WTC11 (cell line): ENCODE data around the gene CCDC88A. TPM values are rescaled to one million over a fixed set of nuclear protein-coding genes. Genes with fewer than 3 reads are reported as not detected.

Experiments
- ATF1 ChIP-seq: sonication (generic); formaldehyde crosslinking; IDR thresholded peaks from 2 replicates; pipeline ENCODE4 v1.8.1; 2023; ENCODE audit warnings: mild to moderate bottlenecking, moderate library complexity, missing genetic modification reagents
- ETV6 ChIP-seq: sonication (generic); formaldehyde crosslinking; IDR thresholded peaks from 2 replicates; pipeline ENCODE4 v1.8.1; 2022; ENCODE audit warnings: mild to moderate bottlenecking, missing genetic modification reagents
- FOXJ3 ChIP-seq: sonication (generic); formaldehyde crosslinking; IDR thresholded peaks from 2 replicates; pipeline ENCODE4 v1.9.0; 2021; ENCODE audit warnings: missing genetic modification reagents, mild to moderate bottlenecking, borderline replicate concordance
- GABPB1 ChIP-seq: sonication (generic); formaldehyde crosslinking; IDR thresholded peaks from 2 replicates; pipeline ENCODE4 v1.8.1; 2023; ENCODE audit warnings: mild to moderate bottlenecking, missing genetic modification reagents
- GTF2I ChIP-seq: fragments of 250-450 bp; sonication (Bioruptor Pico); conservative IDR thresholded peaks from 2 replicates; pipeline ENCODE4 v1.4.0; 2021; ENCODE audit warnings: mild to moderate bottlenecking
- HMGA2 ChIP-seq: fragments of 250-450 bp; sonication (Bioruptor Pico); IDR thresholded peaks from 2 replicates; pipeline ENCODE4 v1.4.0; 2021; ENCODE audit warnings: mild to moderate bottlenecking, moderate library complexity
- IRF2 ChIP-seq: sonication (generic); formaldehyde crosslinking; IDR thresholded peaks from 2 replicates; pipeline ENCODE4 v1.8.0; 2022; ENCODE audit warnings: low read depth, missing genetic modification reagents, borderline replicate concordance
- MYBL2 ChIP-seq: sonication (generic); formaldehyde crosslinking; IDR thresholded peaks from 2 replicates; pipeline ENCODE4 v1.8.1; 2023; ENCODE audit warnings: mild to moderate bottlenecking, moderate library complexity, missing genetic modification reagents
- NFE2L1 ChIP-seq: sonication (generic); formaldehyde crosslinking; IDR thresholded peaks from 2 replicates; pipeline ENCODE4 v1.8.1; 2023; ENCODE audit warnings: missing genetic modification reagents
- NFYB ChIP-seq: sonication (generic); formaldehyde crosslinking; conservative IDR thresholded peaks from 2 replicates; pipeline ENCODE4 v1.8.0; 2022; ENCODE audit warnings: low read depth, missing genetic modification reagents
- NR3C1 ChIP-seq: sonication (generic); formaldehyde crosslinking; conservative IDR thresholded peaks from 2 replicates; pipeline ENCODE4 v1.8.1; 2023; ENCODE audit warnings: low read depth, mild to moderate bottlenecking, missing genetic modification reagents
- PRRX2 ChIP-seq: fragments of 250-450 bp; sonication (Bioruptor Pico); IDR thresholded peaks from 2 replicates; pipeline ENCODE4 v1.8.0; 2021; ENCODE audit warnings: mild to moderate bottlenecking
- SMAD3 ChIP-seq: sonication (generic); formaldehyde crosslinking; IDR thresholded peaks from 2 replicates; pipeline ENCODE4 v1.8.0; 2022; ENCODE audit warnings: missing genetic modification reagents, mild to moderate bottlenecking, borderline replicate concordance
- SOX15 ChIP-seq: fragments of 250-450 bp; sonication (Bioruptor Pico); IDR thresholded peaks from 2 replicates; pipeline ENCODE4 v1.9.0; 2021; ENCODE audit warnings: mild to moderate bottlenecking
- TEAD1 ChIP-seq: sonication (generic); formaldehyde crosslinking; IDR thresholded peaks from 2 replicates; pipeline ENCODE4 v1.8.0; 2022; ENCODE audit warnings: mild to moderate bottlenecking, missing genetic modification reagents
- TP53 ChIP-seq: sonication (generic); formaldehyde crosslinking; IDR thresholded peaks from 2 replicates; pipeline ENCODE4 v1.8.1; 2023; ENCODE audit warnings: mild to moderate bottlenecking, missing genetic modification reagents
- ZNF121 ChIP-seq: sonication (generic); formaldehyde crosslinking; IDR thresholded peaks from 2 replicates; pipeline ENCODE4 v1.8.0; 2023; ENCODE audit warnings: missing genetic modification reagents
- ZNF219 ChIP-seq: sonication (generic); formaldehyde crosslinking; IDR thresholded peaks from 2 replicates; pipeline ENCODE4 v1.8.0; 2023; ENCODE audit warnings: missing genetic modification reagents, mild to moderate bottlenecking, borderline replicate concordance
- ZNF263 ChIP-seq: sonication (generic); formaldehyde crosslinking; IDR thresholded peaks from 2 replicates; pipeline ENCODE4 v1.8.1; 2022; ENCODE audit warnings: low read depth, mild to moderate bottlenecking, moderate library complexity, missing genetic modification reagents
- total RNA-seq: library from RNA; stranded (reverse); gene quantifications from 3 replicates; pipeline ENCODE4 v1.2.3, GENCODE V29; 2021
- TF ChIP-seq, protein P1 (sequence below): sonication (generic); formaldehyde crosslinking; IDR thresholded peaks from 2 replicates; pipeline ENCODE4 v1.8.1; 2023; ENCODE audit warnings: mild to moderate bottlenecking, missing genetic modification reagents
- TF ChIP-seq, protein P2 (sequence below): fragments of 200-600 bp; IDR thresholded peaks from 2 replicates; pipeline ENCODE4 v1.8.0; 2022; ENCODE audit warnings: antibody characterized with exemption
- TF ChIP-seq, protein P3 (sequence below): fragments of 250-450 bp; sonication (Bioruptor Pico); IDR thresholded peaks from 2 replicates; pipeline ENCODE4 v1.9.0; 2021; ENCODE audit warnings: mild to moderate bottlenecking
- TF ChIP-seq, protein P4 (sequence below): sonication (generic); formaldehyde crosslinking; IDR thresholded peaks from 2 replicates; pipeline ENCODE4 v1.8.0; 2022; ENCODE audit warnings: mild to moderate bottlenecking, missing genetic modification reagents
- TF ChIP-seq, protein P5 (sequence below): sonication (generic); formaldehyde crosslinking; IDR thresholded peaks from 2 replicates; pipeline ENCODE4 v1.8.0; 2023; ENCODE audit warnings: missing genetic modification reagents, mild to moderate bottlenecking, borderline replicate concordance
- TF ChIP-seq, protein P6 (sequence below): sonication (generic); formaldehyde crosslinking; IDR thresholded peaks from 2 replicates; pipeline ENCODE4 v1.8.0; 2023; ENCODE audit warnings: mild to moderate bottlenecking, missing genetic modification reagents

The CCDC88A gene
- total RNA-seq, 1 experiment from 2014 or later = 97.5 TPM

DNA sequence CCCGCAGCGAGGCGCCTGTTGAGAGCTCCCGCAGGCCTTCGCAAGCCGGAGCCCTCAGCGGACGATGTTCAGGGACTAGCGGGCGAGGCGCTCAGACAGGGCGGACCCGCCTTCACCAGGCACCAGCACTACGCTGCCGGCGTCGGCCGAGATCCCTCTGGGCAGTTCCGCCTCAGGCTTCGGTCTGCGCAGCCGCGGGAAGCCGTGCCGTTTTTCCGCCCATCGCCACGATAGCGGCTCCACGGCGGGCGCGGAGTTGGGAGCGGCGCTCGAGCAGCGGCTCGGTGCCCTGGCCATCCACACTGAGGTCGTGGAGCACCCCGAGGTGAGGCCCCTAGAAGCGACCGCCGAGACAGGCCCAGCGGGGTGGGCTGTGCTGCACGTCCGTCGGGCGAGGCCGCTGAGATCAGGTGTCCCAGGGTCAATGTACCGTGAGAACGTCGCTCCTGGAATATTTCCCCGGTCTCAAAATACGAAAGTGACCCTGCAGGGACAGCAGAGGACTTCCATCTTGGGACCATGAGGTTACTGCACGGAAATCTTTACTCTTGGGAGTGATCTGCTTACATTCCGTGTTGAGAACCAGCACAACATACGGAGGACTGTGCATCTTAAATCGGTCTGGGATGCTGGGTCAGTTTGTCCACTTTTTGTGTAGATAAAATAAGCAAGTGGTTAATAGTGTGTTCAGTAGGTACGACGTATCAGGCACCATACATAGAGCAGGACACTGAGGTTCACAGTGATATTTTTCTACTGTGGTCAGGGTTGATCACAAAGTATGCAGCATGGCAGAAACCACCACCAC, 137.3 kb downstream of the CCDC88A start (continued):
- TF ChIP-seq, protein P1, sequence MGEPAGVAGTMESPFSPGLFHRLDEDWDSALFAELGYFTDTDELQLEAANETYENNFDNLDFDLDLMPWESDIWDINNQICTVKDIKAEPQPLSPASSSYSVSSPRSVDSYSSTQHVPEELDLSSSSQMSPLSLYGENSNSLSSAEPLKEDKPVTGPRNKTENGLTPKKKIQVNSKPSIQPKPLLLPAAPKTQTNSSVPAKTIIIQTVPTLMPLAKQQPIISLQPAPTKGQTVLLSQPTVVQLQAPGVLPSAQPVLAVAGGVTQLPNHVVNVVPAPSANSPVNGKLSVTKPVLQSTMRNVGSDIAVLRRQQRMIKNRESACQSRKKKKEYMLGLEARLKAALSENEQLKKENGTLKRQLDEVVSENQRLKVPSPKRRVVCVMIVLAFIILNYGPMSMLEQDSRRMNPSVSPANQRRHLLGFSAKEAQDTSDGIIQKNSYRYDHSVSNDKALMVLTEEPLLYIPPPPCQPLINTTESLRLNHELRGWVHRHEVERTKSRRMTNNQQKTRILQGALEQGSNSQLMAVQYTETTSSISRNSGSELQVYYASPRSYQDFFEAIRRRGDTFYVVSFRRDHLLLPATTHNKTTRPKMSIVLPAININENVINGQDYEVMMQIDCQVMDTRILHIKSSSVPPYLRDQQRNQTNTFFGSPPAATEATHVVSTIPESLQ (CRISPR knock-in tag) = no peak
- TF ChIP-seq ZNF219 (no peak), IRF2 (CRISPR knock-in tag) (no peak), ZNF121 (CRISPR knock-in tag) (peak; percentile 89), TP53 (CRISPR knock-in tag) (0 out of 2 replicates have a peak, but pooled peaks have one; percentile 52), ATF1 (peak; percentile 80; the same call in 1 of the 2 replicates), ETV6 (CRISPR knock-in tag) (peak; percentile 86), NFE2L1 (peak; percentile 83; the same call in 1 of the 2 replicates), SMAD3 (no peak), HMGA2 (CRISPR knock-in tag) (no peak), TEAD1 (CRISPR knock-in tag) (peak; percentile 48; the same call in 1 of the 2 replicates), PRRX2 (0 out of 2 replicates have a peak, but pooled peaks have one; percentile 36), FOXJ3 (CRISPR knock-in tag) (no peak), GABPB1 (CRISPR knock-in tag) (peak; percentile 77), NR3C1 (CRISPR knock-in tag) (no peak), GTF2I (CRISPR knock-in tag) (no peak), ZNF263 (CRISPR knock-in tag) (no peak), NFYB (no peak), SOX15 (CRISPR knock-in tag) (no peak), MYBL2 (CRISPR knock-in tag) (no peak)
- TF ChIP-seq, protein P2, sequence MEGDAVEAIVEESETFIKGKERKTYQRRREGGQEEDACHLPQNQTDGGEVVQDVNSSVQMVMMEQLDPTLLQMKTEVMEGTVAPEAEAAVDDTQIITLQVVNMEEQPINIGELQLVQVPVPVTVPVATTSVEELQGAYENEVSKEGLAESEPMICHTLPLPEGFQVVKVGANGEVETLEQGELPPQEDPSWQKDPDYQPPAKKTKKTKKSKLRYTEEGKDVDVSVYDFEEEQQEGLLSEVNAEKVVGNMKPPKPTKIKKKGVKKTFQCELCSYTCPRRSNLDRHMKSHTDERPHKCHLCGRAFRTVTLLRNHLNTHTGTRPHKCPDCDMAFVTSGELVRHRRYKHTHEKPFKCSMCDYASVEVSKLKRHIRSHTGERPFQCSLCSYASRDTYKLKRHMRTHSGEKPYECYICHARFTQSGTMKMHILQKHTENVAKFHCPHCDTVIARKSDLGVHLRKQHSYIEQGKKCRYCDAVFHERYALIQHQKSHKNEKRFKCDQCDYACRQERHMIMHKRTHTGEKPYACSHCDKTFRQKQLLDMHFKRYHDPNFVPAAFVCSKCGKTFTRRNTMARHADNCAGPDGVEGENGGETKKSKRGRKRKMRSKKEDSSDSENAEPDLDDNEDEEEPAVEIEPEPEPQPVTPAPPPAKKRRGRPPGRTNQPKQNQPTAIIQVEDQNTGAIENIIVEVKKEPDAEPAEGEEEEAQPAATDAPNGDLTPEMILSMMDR = no peak
- TF ChIP-seq, protein P3, sequence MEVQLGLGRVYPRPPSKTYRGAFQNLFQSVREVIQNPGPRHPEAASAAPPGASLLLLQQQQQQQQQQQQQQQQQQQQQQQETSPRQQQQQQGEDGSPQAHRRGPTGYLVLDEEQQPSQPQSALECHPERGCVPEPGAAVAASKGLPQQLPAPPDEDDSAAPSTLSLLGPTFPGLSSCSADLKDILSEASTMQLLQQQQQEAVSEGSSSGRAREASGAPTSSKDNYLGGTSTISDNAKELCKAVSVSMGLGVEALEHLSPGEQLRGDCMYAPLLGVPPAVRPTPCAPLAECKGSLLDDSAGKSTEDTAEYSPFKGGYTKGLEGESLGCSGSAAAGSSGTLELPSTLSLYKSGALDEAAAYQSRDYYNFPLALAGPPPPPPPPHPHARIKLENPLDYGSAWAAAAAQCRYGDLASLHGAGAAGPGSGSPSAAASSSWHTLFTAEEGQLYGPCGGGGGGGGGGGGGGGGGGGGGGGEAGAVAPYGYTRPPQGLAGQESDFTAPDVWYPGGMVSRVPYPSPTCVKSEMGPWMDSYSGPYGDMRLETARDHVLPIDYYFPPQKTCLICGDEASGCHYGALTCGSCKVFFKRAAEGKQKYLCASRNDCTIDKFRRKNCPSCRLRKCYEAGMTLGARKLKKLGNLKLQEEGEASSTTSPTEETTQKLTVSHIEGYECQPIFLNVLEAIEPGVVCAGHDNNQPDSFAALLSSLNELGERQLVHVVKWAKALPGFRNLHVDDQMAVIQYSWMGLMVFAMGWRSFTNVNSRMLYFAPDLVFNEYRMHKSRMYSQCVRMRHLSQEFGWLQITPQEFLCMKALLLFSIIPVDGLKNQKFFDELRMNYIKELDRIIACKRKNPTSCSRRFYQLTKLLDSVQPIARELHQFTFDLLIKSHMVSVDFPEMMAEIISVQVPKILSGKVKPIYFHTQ (CRISPR knock-in tag) = no peak
- TF ChIP-seq, protein P4, sequence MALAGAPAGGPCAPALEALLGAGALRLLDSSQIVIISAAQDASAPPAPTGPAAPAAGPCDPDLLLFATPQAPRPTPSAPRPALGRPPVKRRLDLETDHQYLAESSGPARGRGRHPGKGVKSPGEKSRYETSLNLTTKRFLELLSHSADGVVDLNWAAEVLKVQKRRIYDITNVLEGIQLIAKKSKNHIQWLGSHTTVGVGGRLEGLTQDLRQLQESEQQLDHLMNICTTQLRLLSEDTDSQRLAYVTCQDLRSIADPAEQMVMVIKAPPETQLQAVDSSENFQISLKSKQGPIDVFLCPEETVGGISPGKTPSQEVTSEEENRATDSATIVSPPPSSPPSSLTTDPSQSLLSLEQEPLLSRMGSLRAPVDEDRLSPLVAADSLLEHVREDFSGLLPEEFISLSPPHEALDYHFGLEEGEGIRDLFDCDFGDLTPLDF = no peak
- TF ChIP-seq, protein P5, sequence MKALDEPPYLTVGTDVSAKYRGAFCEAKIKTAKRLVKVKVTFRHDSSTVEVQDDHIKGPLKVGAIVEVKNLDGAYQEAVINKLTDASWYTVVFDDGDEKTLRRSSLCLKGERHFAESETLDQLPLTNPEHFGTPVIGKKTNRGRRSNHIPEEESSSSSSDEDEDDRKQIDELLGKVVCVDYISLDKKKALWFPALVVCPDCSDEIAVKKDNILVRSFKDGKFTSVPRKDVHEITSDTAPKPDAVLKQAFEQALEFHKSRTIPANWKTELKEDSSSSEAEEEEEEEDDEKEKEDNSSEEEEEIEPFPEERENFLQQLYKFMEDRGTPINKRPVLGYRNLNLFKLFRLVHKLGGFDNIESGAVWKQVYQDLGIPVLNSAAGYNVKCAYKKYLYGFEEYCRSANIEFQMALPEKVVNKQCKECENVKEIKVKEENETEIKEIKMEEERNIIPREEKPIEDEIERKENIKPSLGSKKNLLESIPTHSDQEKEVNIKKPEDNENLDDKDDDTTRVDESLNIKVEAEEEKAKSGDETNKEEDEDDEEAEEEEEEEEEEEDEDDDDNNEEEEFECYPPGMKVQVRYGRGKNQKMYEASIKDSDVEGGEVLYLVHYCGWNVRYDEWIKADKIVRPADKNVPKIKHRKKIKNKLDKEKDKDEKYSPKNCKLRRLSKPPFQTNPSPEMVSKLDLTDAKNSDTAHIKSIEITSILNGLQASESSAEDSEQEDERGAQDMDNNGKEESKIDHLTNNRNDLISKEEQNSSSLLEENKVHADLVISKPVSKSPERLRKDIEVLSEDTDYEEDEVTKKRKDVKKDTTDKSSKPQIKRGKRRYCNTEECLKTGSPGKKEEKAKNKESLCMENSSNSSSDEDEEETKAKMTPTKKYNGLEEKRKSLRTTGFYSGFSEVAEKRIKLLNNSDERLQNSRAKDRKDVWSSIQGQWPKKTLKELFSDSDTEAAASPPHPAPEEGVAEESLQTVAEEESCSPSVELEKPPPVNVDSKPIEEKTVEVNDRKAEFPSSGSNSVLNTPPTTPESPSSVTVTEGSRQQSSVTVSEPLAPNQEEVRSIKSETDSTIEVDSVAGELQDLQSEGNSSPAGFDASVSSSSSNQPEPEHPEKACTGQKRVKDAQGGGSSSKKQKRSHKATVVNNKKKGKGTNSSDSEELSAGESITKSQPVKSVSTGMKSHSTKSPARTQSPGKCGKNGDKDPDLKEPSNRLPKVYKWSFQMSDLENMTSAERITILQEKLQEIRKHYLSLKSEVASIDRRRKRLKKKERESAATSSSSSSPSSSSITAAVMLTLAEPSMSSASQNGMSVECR = peak; percentile 88; the same call in 1 of the 2 replicates
- TF ChIP-seq, protein P6, sequence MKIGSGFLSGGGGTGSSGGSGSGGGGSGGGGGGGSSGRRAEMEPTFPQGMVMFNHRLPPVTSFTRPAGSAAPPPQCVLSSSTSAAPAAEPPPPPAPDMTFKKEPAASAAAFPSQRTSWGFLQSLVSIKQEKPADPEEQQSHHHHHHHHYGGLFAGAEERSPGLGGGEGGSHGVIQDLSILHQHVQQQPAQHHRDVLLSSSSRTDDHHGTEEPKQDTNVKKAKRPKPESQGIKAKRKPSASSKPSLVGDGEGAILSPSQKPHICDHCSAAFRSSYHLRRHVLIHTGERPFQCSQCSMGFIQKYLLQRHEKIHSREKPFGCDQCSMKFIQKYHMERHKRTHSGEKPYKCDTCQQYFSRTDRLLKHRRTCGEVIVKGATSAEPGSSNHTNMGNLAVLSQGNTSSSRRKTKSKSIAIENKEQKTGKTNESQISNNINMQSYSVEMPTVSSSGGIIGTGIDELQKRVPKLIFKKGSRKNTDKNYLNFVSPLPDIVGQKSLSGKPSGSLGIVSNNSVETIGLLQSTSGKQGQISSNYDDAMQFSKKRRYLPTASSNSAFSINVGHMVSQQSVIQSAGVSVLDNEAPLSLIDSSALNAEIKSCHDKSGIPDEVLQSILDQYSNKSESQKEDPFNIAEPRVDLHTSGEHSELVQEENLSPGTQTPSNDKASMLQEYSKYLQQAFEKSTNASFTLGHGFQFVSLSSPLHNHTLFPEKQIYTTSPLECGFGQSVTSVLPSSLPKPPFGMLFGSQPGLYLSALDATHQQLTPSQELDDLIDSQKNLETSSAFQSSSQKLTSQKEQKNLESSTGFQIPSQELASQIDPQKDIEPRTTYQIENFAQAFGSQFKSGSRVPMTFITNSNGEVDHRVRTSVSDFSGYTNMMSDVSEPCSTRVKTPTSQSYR (CRISPR knock-in tag) = no peak
